Measurements from ENCODE around the gene SLIT3.

Gene SLIT3

GRCh38 chr5:168695301-168695835 lies 605.6 kb downstream of the SLIT3 start:
- no peaks in the 10 kb centered on the region for H3K36me3 ChIP-seq (ENCODE audit: control insufficient read depth, low read depth, low read length)
- no peaks in the 10 kb centered on the region for H3K27me3 ChIP-seq (ENCODE audit: control insufficient read depth, insufficient read depth, low read length)

GRCh38 chr5:168694289-168694688 lies 606.6 kb downstream of the SLIT3 start:
- Histone ChIP-seq H3K27ac (ENCODE audit: low read length) (no peak overlapping the region), H3K4me1 (ENCODE audit: control insufficient read depth, low read depth, low read length) (no peaks in the 10 kb centered on the region), H3K4me3 (ENCODE audit: low read length) (no peak overlapping the region), H3K36me3 (ENCODE audit: control insufficient read depth, low read depth, low read length) (no peaks in the 10 kb centered on the region), H3K9ac (ENCODE audit: low read length) (no peak overlapping the region), H3K27me3 (ENCODE audit: control insufficient read depth, insufficient read depth, low read length) (no peaks in the 10 kb centered on the region), H3K9me3 (ENCODE audit: control insufficient read depth, low read depth, low read length) (no peaks in the 10 kb centered on the region)

More at GRCh38 chr5:168695301-168695835, 605.6 kb downstream of the SLIT3 start:
- Histone ChIP-seq H3K4me3 (ENCODE audit: low read length) (no peak overlapping the region), H3K27ac (ENCODE audit: low read length) (no peak overlapping the region), H3K9me3 (ENCODE audit: control insufficient read depth, low read depth, low read length) (no peaks in the 10 kb centered on the region), H3K4me1 (ENCODE audit: control insufficient read depth, low read depth, low read length) (no peaks in the 10 kb centered on the region), H3K9ac (ENCODE audit: low read length) (no peak overlapping the region)

- H3K36me3 ChIP-seq (ENCODE audit: control insufficient read depth, low read depth, low read length) = no peaks in the 10 kb centered on the region
- no peak overlapping the region for H3K9ac ChIP-seq (ENCODE audit: low read length)
- H3K4me1 ChIP-seq (ENCODE audit: control insufficient read depth, low read depth, low read length) = no peaks in the 10 kb centered on the region
- H3K9me3 ChIP-seq (ENCODE audit: control insufficient read depth, low read depth, low read length) = no peaks in the 10 kb centered on the region
- H3K4me3 ChIP-seq (ENCODE audit: low read length) = no peak overlapping the region
- H3K27ac ChIP-seq (ENCODE audit: low read length) = no peak overlapping the region
- no peaks in the 10 kb centered on the region for H3K27me3 ChIP-seq (ENCODE audit: control insufficient read depth, insufficient read depth, low read length)
These were observed 607.1 kb downstream of the SLIT3 start for GRCh38 chr5:168693883-168694282.

- no peaks in the 10 kb centered on the region for H3K36me3 ChIP-seq (ENCODE audit: control insufficient read depth, low read depth, low read length)
- no peaks in the 10 kb centered on the region for H3K4me1 ChIP-seq (ENCODE audit: control insufficient read depth, low read depth, low read length)
- no peaks in the 10 kb centered on the region for H3K9me3 ChIP-seq (ENCODE audit: control insufficient read depth, low read depth, low read length)
- no peak overlapping the region for H3K27ac ChIP-seq (ENCODE audit: low read length)
- H3K27me3 ChIP-seq (ENCODE audit: control insufficient read depth, insufficient read depth, low read length) = no peaks in the 10 kb centered on the region
- H3K9ac ChIP-seq (ENCODE audit: low read length) = no peak overlapping the region
- H3K4me3 ChIP-seq (ENCODE audit: low read length) = no peak overlapping the region
These were observed 607.6 kb downstream of the SLIT3 start for GRCh38 chr5:168693297-168693696.

- H3K27ac ChIP-seq (ENCODE audit: low read length) = no peak overlapping the region
- H3K9ac ChIP-seq (ENCODE audit: low read length) = no peak overlapping the region
- H3K4me1 ChIP-seq (ENCODE audit: control insufficient read depth, low read depth, low read length) = no peaks in the 10 kb centered on the region
- no peaks in the 10 kb centered on the region for H3K9me3 ChIP-seq (ENCODE audit: control insufficient read depth, low read depth, low read length)
- no peaks in the 10 kb centered on the region for H3K27me3 ChIP-seq (ENCODE audit: control insufficient read depth, insufficient read depth, low read length)
- H3K36me3 ChIP-seq (ENCODE audit: control insufficient read depth, low read depth, low read length) = no peaks in the 10 kb centered on the region
- no peak overlapping the region for H3K4me3 ChIP-seq (ENCODE audit: low read length)
These were observed 609.0 kb downstream of the SLIT3 start for GRCh38 chr5:168691891-168692290.

- no peaks in the 10 kb centered on the region for H3K27me3 ChIP-seq (ENCODE audit: control insufficient read depth, insufficient read depth, low read length)
- no peak overlapping the region for H3K27ac ChIP-seq (ENCODE audit: low read length)
- no peak overlapping the region for H3K9ac ChIP-seq (ENCODE audit: low read length)
- no peaks in the 10 kb centered on the region for H3K36me3 ChIP-seq (ENCODE audit: control insufficient read depth, low read depth, low read length)
- no peak overlapping the region for H3K4me3 ChIP-seq (ENCODE audit: low read length)
- no peaks in the 10 kb centered on the region for H3K4me1 ChIP-seq (ENCODE audit: control insufficient read depth, low read depth, low read length)
- no peaks in the 10 kb centered on the region for H3K9me3 ChIP-seq (ENCODE audit: control insufficient read depth, low read depth, low read length)
These were observed 611.7 kb downstream of the SLIT3 start for GRCh38 chr5:168689260-168689659.

- Histone ChIP-seq H3K27me3 (ENCODE audit: control insufficient read depth, insufficient read depth, low read length) (no peaks in the 10 kb centered on the region), H3K9me3 (ENCODE audit: control insufficient read depth, low read depth, low read length) (no peaks in the 10 kb centered on the region), H3K27ac (ENCODE audit: low read length) (no peak overlapping the region)
These were observed 614.1 kb downstream of the SLIT3 start for GRCh38 chr5:168686837-168687236.

GRCh38 chr5:168685566-168685965 lies 615.4 kb downstream of the SLIT3 start:
- H3K4me1 ChIP-seq (ENCODE audit: control insufficient read depth, low read depth, low read length) = no peaks in the 10 kb centered on the region
- H3K9me3 ChIP-seq (ENCODE audit: control insufficient read depth, low read depth, low read length) = no peaks in the 10 kb centered on the region
- no peaks in the 10 kb centered on the region for H3K27me3 ChIP-seq (ENCODE audit: control insufficient read depth, insufficient read depth, low read length)
- H3K27ac ChIP-seq (ENCODE audit: low read length) = no peak overlapping the region
- H3K36me3 ChIP-seq (ENCODE audit: control insufficient read depth, low read depth, low read length) = no peaks in the 10 kb centered on the region
- no peak overlapping the region for H3K4me3 ChIP-seq (ENCODE audit: low read length)
- no peak overlapping the region for H3K9ac ChIP-seq (ENCODE audit: low read length)

More at GRCh38 chr5:168686837-168687236, 614.1 kb downstream of the SLIT3 start:
- no peaks in the 10 kb centered on the region for H3K36me3 ChIP-seq (ENCODE audit: control insufficient read depth, low read depth, low read length)
- H3K9ac ChIP-seq (ENCODE audit: low read length) = no peak overlapping the region
- no peaks in the 10 kb centered on the region for H3K4me1 ChIP-seq (ENCODE audit: control insufficient read depth, low read depth, low read length)
- no peak overlapping the region for H3K4me3 ChIP-seq (ENCODE audit: low read length)

- Histone ChIP-seq H3K27me3 (ENCODE audit: control insufficient read depth, insufficient read depth, low read length) (no peaks in the 10 kb centered on the region), H3K36me3 (ENCODE audit: control insufficient read depth, low read depth, low read length) (no peaks in the 10 kb centered on the region), H3K9me3 (ENCODE audit: control insufficient read depth, low read depth, low read length) (no peaks in the 10 kb centered on the region), H3K4me1 (ENCODE audit: control insufficient read depth, low read depth, low read length) (no peaks in the 10 kb centered on the region), H3K9ac (ENCODE audit: low read length) (no peak overlapping the region), H3K4me3 (ENCODE audit: low read length) (no peak overlapping the region), H3K27ac (ENCODE audit: low read length) (no peak overlapping the region)
These were observed 617.0 kb downstream of the SLIT3 start for GRCh38 chr5:168683927-168684295.

- Histone ChIP-seq H3K4me1 (ENCODE audit: control insufficient read depth, low read depth, low read length) (no peaks in the 10 kb centered on the region), H3K9ac (ENCODE audit: low read length) (no peak overlapping the region), H3K27me3 (ENCODE audit: control insufficient read depth, insufficient read depth, low read length) (no peaks in the 10 kb centered on the region), H3K9me3 (ENCODE audit: control insufficient read depth, low read depth, low read length) (no peaks in the 10 kb centered on the region), H3K36me3 (ENCODE audit: control insufficient read depth, low read depth, low read length) (no peaks in the 10 kb centered on the region), H3K27ac (ENCODE audit: low read length) (no peak overlapping the region), H3K4me3 (ENCODE audit: low read length) (no peak overlapping the region)
These were observed 617.6 kb downstream of the SLIT3 start for GRCh38 chr5:168683247-168683926.

GRCh38 chr5:168681556-168682183 lies 619.3 kb downstream of the SLIT3 start:
- Histone ChIP-seq H3K4me3 (ENCODE audit: low read length) (no peak overlapping the region), H3K9me3 (ENCODE audit: control insufficient read depth, low read depth, low read length) (no peaks in the 10 kb centered on the region), H3K36me3 (ENCODE audit: control insufficient read depth, low read depth, low read length) (no peaks in the 10 kb centered on the region), H3K27ac (ENCODE audit: low read length) (no peak overlapping the region), H3K27me3 (ENCODE audit: control insufficient read depth, insufficient read depth, low read length) (no peaks in the 10 kb centered on the region), H3K9ac (ENCODE audit: low read length) (no peak overlapping the region), H3K4me1 (ENCODE audit: control insufficient read depth, low read depth, low read length) (no peaks in the 10 kb centered on the region)

- Histone ChIP-seq H3K27me3 (ENCODE audit: control insufficient read depth, insufficient read depth, low read length) (no peaks in the 10 kb centered on the region), H3K4me3 (ENCODE audit: low read length) (no peak overlapping the region), H3K9ac (ENCODE audit: low read length) (no peak overlapping the region), H3K9me3 (ENCODE audit: control insufficient read depth, low read depth, low read length) (no peaks in the 10 kb centered on the region), H3K36me3 (ENCODE audit: control insufficient read depth, low read depth, low read length) (no peaks in the 10 kb centered on the region), H3K27ac (ENCODE audit: low read length) (no peak overlapping the region), H3K4me1 (ENCODE audit: control insufficient read depth, low read depth, low read length) (no peaks in the 10 kb centered on the region)
These were observed 620.5 kb downstream of the SLIT3 start for GRCh38 chr5:168680395-168680794.
